GM21825 (cell line): Measurements from ENCODE around the gene TCOF1.

Experiments used
- ATAC-seq: cut with Tn5 transposase; IDR thresholded peaks from one replicate; pipeline ENCODE4 v1.9.1; 2021; ENCODE audit warnings: mild to moderate bottlenecking, moderate library complexity; ENCODE audit not compliant: unreplicated experiment

The TCOF1 gene

DNA sequence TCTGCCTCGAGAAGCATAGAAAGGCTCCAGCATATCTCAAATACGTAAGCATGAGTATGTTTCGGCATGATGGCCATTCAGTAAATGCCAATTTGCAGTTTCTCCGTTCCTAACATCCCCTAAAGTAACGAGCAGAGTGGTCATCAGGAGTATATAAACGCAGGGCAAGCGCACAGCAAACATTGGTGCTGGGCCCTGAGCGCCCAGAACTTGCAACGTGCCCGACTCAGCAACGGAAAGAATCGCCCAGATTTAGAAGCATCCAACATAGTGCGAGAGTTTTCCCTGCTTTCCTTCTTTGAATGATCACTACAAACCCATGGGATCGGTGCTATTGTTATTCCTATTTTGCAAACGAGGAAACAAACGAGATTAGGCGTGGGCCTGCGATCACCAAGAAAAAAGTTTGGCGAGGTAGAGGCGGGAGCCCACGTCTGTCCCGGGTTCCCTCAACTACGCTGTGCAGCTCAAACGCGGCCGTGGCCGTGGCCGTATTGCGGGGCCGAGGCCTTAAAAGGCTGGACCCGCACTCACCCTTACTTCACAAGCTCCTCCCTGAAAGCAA is 91.5 kb downstream of the TCOF1 start:
- ATAC-seq, result no peak
